NCI-H2081 treated with DMSO at 0.1 percent for 48 hours (cell line): ENCODE results near the gene RNF41.
A peak's percentile ranks its signal among the peaks of the same experiment; 100 is the strongest.
"Not testable (repeated sequence)": the region's sequence is repeated elsewhere in the genome, so short reads cannot be mapped to it uniquely, and the experiment has no call there.

Experiments
- DNase-seq: peaks from one replicate; lab custom pipeline; 2025; lab: John Stamatoyannopoulos, UW

The RNF41 gene

DNA sequence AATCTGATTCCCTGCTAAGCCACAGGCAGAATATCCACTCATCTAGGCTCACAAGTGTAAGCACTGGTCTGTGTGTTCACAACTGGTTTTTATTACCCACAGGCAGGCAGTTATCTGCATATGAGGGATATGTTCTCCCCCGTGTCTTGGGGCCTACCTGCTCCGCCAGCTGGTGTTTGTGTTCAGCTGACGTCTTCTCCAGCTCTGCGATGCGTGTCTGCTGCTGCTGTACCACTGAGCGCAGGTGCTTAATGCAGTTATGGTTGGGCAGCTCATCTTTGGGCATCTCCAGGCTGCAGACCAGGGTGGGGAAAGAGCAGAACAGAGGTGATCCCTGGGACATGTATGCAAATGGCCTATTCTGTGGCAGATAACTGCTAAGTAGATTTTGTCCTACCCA lies 13.7 kb downstream of the RNF41 start:
- DNase-seq, result no peak

DNA sequence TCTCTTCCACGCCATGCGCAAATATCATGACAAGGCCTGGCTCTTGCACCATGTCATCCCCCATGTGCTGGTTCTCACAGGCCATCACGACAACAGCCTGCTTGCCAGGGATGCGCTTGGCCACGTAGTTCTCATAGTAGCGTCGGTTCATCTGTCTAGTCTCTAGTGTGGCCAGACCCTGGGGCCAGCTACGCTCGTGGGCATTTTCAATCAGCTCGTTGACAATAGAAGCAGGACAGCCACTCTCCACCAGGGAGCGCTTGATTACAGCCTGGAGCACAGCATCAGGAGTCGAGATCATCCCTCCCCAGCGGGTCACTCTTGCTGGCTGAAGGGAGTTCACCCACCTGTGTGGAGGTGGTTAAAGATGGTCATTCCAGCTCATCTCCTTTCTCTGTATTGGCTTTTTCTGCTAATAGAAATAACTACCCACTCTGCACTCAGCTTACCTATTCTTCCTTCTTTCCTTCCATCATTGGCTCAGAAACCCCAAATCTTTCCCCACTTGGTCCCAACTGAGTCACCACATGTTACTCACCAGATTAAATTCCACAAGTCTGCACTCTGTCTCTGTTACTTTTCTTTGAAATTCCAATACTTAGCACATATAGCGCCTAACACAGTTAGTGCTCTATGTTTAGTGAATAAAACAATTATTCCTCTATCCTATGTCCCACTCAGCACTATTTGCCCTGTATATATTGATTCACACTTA lies 15.1 kb downstream of the RNF41 start:
- DNase-seq, result no peak

- no peak for DNase-seq
Measured at GRCh38 chr12:56205445-56205844, 16.3 kb downstream of the RNF41 start.

GRCh38 chr12:56204275-56204674 lies 17.4 kb downstream of the RNF41 start:
- no peak for DNase-seq

GRCh38 chr12:56202838-56203237 lies 18.9 kb downstream of the RNF41 start:
- DNase-seq, result no peak

DNA sequence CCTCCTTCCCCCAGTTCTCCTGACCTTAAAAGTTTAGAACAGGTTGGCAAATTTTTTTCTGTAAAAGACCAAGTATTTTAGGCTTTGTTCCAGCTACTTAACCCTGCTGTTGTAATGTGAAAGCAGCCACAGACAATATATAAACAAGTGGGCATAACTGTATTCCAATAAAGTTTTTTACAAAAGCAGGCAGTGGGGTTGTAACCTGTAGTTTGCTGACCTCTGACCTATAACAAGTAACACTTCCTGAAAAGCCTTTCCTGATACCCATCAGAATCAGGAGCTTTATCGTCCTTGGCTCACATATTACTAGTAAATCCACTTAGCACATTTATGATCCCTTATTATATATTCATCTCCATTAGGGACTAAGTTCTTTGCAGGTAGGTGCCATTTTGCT lies 19.4 kb downstream of the RNF41 start:
- DNase-seq, result no peak

- DNase-seq, result no peak
Measured at GRCh38 chr12:56198836-56199235, 22.9 kb downstream of the RNF41 start.

DNA sequence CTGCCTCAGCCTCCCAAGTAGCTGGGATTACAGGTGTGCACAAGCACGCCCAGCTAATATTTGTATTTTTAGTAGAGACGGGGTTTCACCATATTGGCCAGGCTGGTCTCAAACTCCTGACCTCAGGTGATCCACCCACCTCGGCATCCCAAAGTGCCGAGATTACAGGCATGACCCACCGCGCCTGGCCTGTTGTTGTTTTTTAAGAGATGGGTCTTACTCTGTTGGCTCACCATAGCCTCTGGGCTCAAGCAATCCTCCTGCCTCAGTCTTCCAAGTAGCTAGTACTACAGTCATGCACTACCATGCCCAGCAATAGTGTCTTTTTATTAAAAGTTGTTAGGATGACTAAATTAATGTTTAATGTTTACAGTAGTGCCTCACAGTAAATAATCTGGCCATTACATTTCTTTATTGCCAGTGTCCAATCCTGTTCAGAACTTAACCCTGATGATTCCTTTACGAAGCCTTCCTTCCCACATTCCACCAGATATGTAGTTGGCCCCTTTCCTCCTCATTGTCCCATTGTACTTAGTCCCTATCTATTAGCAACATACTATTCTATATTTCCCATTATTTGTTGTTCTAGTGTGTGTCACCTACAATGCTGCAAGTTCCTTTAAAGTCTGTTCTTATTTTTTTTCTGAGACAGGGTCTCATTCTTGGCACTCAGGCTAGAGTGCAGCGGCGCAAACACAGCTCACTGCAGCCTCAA lies 23.6 kb downstream of the RNF41 start:
- DNase-seq, result no peak

DNA sequence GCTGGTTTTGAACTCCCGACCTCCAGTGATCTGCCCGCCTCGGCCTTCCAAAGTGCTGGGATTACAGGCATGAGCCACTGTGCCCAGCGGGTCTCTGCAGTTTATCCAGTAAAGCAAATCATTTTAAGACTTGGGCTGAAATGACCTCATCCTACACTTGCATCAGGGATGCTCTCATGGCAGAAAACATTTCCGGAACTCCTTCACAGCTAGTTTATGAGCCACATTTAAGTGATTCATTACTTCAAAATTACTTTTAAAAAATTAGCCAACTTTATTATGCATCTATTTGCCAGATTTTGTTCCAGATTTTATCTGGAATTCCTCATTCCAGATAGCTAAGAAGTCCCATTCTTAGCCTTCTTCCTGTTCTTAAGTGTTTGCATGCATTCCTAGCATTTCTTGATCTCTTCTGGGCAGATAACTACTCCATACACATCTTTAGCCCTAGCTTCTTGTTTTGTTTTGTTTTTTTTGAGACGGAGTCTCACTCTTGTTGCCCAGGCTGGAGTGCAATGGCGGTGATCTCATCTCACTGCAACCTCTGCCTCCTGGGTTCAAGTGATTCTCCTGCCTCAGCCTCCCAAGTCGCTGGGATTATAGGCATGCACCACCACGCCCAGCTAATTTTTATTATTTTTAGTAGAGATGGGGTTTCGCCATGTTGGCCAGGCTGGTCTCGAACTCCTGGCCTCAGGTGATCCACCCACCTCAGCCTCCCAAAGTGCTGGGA lies 24.7 kb downstream of the RNF41 start:
- DNase-seq, result not testable (repeated sequence)

DNA sequence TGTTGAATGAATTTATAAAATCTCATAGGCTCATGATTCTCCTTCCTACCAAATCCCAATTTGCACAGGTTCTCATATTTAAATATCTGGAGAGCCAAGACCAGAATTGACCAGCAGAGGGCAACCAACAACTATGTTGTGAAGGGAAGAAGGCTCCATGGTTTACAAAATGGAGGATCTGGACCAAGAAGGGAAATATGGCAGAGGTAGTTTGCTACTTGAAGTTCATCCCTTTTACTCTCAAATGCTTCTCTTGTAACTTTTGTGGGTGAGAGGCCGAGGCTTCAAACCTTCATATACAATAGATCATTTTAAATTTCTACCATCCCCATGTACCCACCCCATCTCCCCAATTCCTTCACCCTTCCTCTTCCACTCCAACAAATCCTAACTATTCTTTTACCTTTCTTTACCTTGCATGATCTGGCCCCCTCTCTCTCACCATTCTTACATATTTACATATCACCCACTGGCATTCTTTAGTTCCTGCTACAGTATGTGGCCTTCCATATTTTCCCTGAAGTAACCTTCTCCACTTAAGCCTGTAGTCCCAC lies 28.6 kb downstream of the RNF41 start:
- DNase-seq, result peak; percentile 83

- DNase-seq, result no peak
Measured at GRCh38 chr12:56192582-56192981, 29.1 kb downstream of the RNF41 start.

DNA sequence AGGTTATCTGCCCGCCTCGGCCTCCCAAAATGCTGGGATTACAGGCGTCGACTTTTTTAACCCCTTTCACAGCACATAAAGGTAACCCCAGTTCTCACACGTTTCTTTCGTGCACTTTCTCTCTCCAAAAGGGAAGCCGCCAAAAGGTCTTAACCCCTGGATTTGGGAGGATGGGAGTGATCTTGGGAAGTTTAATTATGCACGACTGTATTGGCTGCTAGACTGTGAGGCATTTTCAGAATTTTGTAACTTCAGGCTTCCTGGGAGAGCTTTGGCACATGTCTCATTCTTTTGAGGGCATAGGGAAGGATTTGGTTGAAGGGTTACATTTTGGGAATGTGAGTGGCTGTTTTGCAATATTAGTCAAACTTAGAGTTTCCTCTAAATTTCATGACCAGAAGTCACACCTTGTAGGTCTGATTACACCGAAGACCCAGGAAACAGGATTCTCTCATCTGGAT lies 31.0 kb downstream of the RNF41 start:
- DNase-seq, result no peak

- DNase-seq, result peak; percentile 37
Measured at GRCh38 chr12:56189918-56190694, 31.6 kb downstream of the RNF41 start.

DNA sequence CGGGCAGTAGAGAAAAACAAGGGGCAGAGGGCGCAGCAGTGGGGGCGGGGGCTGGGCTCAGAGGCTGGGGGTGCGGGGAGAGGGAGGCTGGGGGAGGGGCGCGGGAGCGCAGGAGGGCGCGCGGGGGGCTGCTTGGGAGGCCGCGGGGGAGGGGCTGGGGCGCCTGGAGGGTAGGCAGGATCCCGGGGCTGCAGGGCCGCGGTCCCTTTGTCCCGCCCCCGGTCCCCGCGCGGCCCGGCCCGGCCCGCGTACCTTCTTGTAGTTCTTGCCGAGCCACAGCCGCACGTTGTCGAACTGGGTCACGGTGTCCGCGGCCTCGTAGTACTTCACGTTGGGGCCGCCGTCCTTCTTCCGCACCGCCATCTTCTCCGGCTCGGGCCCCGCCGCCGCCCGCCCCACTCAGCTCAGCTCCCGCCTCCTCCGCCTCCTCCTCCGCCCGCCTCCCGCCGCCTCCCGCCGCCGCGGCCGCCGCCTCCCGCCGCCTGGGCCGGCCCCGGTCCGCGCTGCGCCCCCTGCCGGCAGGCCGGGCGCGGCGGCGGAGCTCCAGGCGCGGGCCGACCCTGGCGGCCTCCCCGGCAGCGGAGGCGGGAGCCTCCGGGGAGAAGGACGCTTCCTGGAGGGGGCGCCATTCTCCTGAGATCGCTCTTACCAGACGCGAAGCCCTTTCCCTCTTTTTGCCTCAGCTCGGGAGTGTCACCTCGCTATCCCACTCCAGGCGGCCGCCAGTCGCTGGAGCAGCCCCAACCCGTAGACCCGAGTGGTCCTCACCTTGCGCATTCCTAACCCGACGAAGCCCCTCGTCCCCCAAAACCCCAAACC lies 32.4 kb downstream of the RNF41 start, which contains the start of gene SMARCC2:
SMARCC2 (minus strand) TSS at position 385 of the 819 bp plus-strand sequence; CDS start at position 363, 22 bp downstream.
- peak; percentile 82 for DNase-seq

DNA sequence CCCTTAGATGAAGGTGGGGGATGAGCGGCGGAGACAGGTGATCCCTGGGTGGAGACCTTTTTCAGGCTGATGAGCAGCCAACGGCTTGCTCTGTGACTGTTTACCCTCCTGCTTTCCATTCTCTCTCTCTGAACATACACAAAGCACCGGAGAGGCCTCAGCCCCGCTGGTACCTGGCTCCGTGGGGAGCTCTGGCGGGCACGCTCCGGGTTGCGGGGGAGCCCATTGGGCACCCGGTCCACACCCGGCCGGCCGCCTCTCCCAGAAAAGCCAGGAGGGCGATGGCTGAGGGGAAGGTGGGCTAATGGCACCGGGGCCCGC lies 33.0 kb downstream of the RNF41 start:
- no peak for DNase-seq

GRCh38 chr12:56188131-56188777 lies 33.5 kb downstream of the RNF41 start:
- no peak for DNase-seq

DNA sequence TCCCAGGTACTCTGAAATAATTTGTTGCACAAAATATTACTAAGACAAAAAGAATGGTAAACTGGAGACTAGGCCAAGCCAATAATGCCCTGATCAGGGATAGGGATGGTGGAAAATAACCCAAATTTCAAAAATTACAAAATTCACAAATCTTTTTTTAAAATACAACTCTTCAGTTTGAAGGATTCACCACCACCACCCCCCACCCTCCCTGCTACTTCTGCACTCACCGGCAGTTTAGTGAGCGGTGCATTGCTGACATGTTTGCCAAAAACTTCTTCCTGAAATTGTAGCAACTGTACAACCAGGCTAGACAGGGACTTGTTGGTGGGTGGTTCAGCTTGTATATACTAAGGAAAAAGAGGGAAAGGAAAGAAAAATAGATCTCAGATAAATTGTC lies 34.8 kb downstream of the RNF41 start:
- DNase-seq, result no peak

DNA sequence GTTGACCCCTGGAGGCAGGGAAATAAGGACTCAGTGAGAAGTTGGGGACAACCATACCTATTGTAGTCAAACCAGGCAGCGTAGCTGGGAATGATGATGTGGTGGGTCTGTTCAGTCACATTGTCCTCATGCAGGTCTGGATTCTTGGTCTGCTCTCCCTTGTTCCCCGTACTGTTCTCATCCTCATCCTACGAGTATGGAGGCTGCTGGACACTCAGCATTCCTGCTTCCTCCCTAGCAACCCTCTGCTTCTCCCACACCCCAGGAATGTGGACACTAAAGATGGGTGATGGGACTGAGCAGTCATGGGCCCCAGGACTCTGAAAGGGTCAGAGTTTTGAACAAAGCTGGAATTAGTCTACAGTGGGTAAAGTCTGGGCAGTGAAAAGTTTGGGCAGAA lies 43.4 kb downstream of the RNF41 start:
- no peak for DNase-seq

DNA sequence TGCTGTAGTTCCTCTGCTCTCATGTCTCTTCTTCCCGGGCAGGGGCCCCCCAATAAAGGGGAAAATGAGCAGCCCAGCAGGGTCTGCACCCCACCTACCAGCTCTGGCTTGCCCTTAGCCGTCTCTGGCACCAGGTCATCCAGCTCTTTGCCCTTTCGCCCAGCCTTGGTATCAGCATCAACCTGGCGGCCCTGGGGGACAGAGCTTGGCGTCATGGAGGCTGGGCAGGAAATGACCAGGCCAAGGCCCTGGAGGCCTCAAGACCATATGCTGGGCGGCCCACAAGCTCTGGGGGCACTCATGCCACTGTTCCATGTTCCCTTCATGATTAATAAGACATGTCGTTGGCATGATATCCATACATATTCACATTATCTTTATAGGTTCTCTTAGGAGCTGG lies 48.9 kb downstream of the RNF41 start:
- DNase-seq, result no peak

GRCh38 chr12:56169229-56169759 lies 52.4 kb downstream of the RNF41 start:
- DNase-seq, result no peak
